ENCODE measurements around the gene OR2B6.

DNA sequence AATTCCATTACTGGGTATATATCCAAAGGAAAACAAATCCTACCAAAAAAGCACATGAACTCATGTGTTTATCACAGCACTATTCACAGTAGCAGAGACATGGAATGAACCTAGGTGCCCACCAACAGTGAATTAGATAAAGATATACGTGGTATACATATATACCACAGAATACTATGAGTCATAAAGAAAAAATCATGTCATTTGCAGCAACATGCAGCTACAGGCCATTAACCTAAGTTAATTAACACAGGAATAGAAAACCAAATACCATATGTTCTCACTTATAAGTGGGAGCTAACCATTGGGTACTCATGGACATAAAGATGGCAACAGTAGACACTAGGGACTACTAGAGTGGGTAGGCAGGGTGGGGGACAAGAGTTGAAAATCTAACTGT is 49.0 kb upstream of the OR2B6 start:
- TF ChIP-seq, protein P1, sequence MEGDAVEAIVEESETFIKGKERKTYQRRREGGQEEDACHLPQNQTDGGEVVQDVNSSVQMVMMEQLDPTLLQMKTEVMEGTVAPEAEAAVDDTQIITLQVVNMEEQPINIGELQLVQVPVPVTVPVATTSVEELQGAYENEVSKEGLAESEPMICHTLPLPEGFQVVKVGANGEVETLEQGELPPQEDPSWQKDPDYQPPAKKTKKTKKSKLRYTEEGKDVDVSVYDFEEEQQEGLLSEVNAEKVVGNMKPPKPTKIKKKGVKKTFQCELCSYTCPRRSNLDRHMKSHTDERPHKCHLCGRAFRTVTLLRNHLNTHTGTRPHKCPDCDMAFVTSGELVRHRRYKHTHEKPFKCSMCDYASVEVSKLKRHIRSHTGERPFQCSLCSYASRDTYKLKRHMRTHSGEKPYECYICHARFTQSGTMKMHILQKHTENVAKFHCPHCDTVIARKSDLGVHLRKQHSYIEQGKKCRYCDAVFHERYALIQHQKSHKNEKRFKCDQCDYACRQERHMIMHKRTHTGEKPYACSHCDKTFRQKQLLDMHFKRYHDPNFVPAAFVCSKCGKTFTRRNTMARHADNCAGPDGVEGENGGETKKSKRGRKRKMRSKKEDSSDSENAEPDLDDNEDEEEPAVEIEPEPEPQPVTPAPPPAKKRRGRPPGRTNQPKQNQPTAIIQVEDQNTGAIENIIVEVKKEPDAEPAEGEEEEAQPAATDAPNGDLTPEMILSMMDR (IDR thresholded peaks at IDR 0.05) = no peak
- TF ChIP-seq POLR2A (IDR thresholded peaks at IDR 0.05) (no peak), EP300 (IDR thresholded peaks at IDR 0.05) (no peak)
